SK-N-SH (cell line): ENCODE data around the gene APBA2.

Source experiments
- CTCF ChIP-seq: fragments of 200-600 bp; sonication (generic); IDR thresholded peaks from 2 replicates; pipeline ENCODE4 v1.6.1; 2017; ENCODE audit warnings: antibody characterized with exemption, mild to moderate bottlenecking, moderate library complexity
- POLR2AphosphoS5 ChIP-seq: IDR thresholded peaks from 2 replicates; pipeline ENCODE4 v1.6.1; 2012; ENCODE audit warnings: low read depth, low read length
- RCOR1 ChIP-seq: fragments of 150-350 bp; IDR thresholded peaks from 2 replicates; pipeline ENCODE4 v1.6.1; 2017; ENCODE audit warnings: antibody characterized with exemption, low read length
- REST ChIP-seq: IDR thresholded peaks from 2 replicates; pipeline ENCODE4 v1.6.1; 2012; ENCODE audit warnings: mild to moderate bottlenecking, low read depth, low read length, moderate library complexity
- TCF12 ChIP-seq: IDR thresholded peaks from 2 replicates; pipeline ENCODE4 v1.4.0; 2012

- TF ChIP-seq REST: no peak
- no peak for TF ChIP-seq POLR2AphosphoS5
- no peak for TF ChIP-seq CTCF
- TF ChIP-seq RCOR1: no peak
- no peak for TF ChIP-seq TCF12
Observed at GRCh38 chr15:29132735-29133181, 247.0 kb downstream of the APBA2 start.
